DOHH2 (cell line): ENCODE measurements around the gene DLAT.
A peak's percentile ranks its signal among the peaks of the same experiment; 100 is the strongest.

Source experiments
- H3F3A ChIP-seq: fragments of 200-600 bp; sonication (generic), shearing (Covaris generic); 2 replicates; pipeline ENCODE4 v1.6.0; 2016; ENCODE audit warnings: antibody characterized with exemption, mild to moderate bottlenecking; ENCODE audit not compliant: control insufficient read depth, insufficient read depth
- H3K27ac ChIP-seq: fragments of 200-600 bp; sonication (generic); 2 replicates; pipeline ENCODE4 v1.5.1; 2014; ENCODE audit warnings: low read depth, mild to moderate bottlenecking, low read length, moderate library complexity
- H3K27me3 ChIP-seq: fragments of 200-600 bp; sonication (generic); 2 replicates; pipeline ENCODE4 v1.6.1; 2014; ENCODE audit warnings: mild to moderate bottlenecking, low read length, mixed read lengths; ENCODE audit not compliant: control insufficient read depth
- H3K36me3 ChIP-seq: fragments of 200-600 bp; sonication (generic); 2 replicates; pipeline ENCODE4 v1.6.1; 2014; ENCODE audit warnings: mild to moderate bottlenecking, low read length, moderate library complexity, mixed read lengths; ENCODE audit not compliant: control insufficient read depth
- H3K4me1 ChIP-seq: fragments of 200-600 bp; sonication (generic); 2 replicates; pipeline ENCODE4 v1.6.1; 2014; ENCODE audit warnings: mild to moderate bottlenecking, low read length, mixed read lengths; ENCODE audit not compliant: control insufficient read depth
- H3K4me2 ChIP-seq: fragments of 200-600 bp; sonication (generic); 2 replicates; pipeline ENCODE4 v1.6.0; 2014; ENCODE audit warnings: mild to moderate bottlenecking, low read length, moderate library complexity
- H3K4me3 ChIP-seq: fragments of 200-600 bp; sonication (generic); 2 replicates; pipeline ENCODE4 v1.5.1; 2014; ENCODE audit warnings: mild to moderate bottlenecking, low read length, mixed read lengths
- H3K79me2 ChIP-seq: fragments of 200-600 bp; sonication (generic); 2 replicates; pipeline ENCODE4 v1.6.1; 2014; ENCODE audit warnings: mild to moderate bottlenecking, low read length, mixed read lengths; ENCODE audit not compliant: control insufficient read depth
- H3K9me2 ChIP-seq: fragments of 200-600 bp; sonication (generic); replicated peaks from 2 replicates; pipeline ENCODE4 v1.6.1; 2014; ENCODE audit warnings: mild to moderate bottlenecking, low read length, mixed read lengths; ENCODE audit not compliant: control insufficient read depth
- H3K9me3 ChIP-seq: fragments of 200-600 bp; sonication (generic); 2 replicates; pipeline ENCODE4 v1.6.1; 2014; ENCODE audit warnings: antibody characterized with exemption, low read length, mixed read lengths; ENCODE audit not compliant: control insufficient read depth, insufficient read depth
- H4K20me1 ChIP-seq: fragments of 200-600 bp; sonication (generic); 2 replicates; pipeline ENCODE4 v1.6.0; 2014; ENCODE audit warnings: low read depth, mild to moderate bottlenecking, antibody characterized with exemption, low read length, moderate library complexity; ENCODE audit not compliant: control insufficient read depth, insufficient read depth
- CTCF ChIP-seq: fragments of 200-600 bp; sonication (generic); IDR thresholded peaks from one replicate; pipeline ENCODE4 v1.5.1; 2014; ENCODE audit warnings: antibody characterized with exemption, mild to moderate bottlenecking, low read depth, low read length; ENCODE audit not compliant: poor library complexity, severe bottlenecking
- EZH2phosphoT487 ChIP-seq: fragments of 200-600 bp; sonication (generic); IDR thresholded peaks from 2 replicates; pipeline ENCODE4 v1.6.1; 2017; ENCODE audit warnings: borderline replicate concordance, mild to moderate bottlenecking, antibody characterized with exemption, low read length, moderate library complexity, mixed read lengths

DLAT gene

GRCh38 chr11:112049777-112050176 lies 24.6 kb downstream of the DLAT start:
- H3K4me1 ChIP-seq, result peaks cover 52% of the 10 kb centered on the region
- H3K36me3 ChIP-seq, result peaks cover 92% of the 10 kb centered on the region
- H3K4me2 ChIP-seq, result peak overlapping the region; percentile 72
- peaks cover 27% of the 10 kb centered on the region for H3F3A ChIP-seq
- peak overlapping the region; percentile 61 for H3K4me3 ChIP-seq
- peaks cover 7% of the 10 kb centered on the region; the same call in 1 of the 2 replicates for H3K9me3 ChIP-seq
- H3K27me3 ChIP-seq, result no peaks in the 10 kb centered on the region
- no peaks in the 10 kb centered on the region for H4K20me1 ChIP-seq
- H3K27ac ChIP-seq, result peak overlapping the region; percentile 82
- H3K79me2 ChIP-seq, result peaks cover 46% of the 10 kb centered on the region
- H3K9me2 ChIP-seq, result no peaks in the 10 kb centered on the region
- TF ChIP-seq EZH2phosphoT487, result no peak
- TF ChIP-seq CTCF, result no peak

- TF ChIP-seq CTCF, result no peak
- TF ChIP-seq EZH2phosphoT487, result no peak
- Histone ChIP-seq H3K9me2 (no peaks in the 10 kb centered on the region), H3F3A (peaks cover 25% of the 10 kb centered on the region), H3K4me2 (peak overlapping the region; percentile 72), H3K27ac (peak overlapping the region; percentile 82), H3K4me3 (peak overlapping the region; percentile 61), H3K27me3 (no peaks in the 10 kb centered on the region), H3K36me3 (peaks cover 88% of the 10 kb centered on the region), H4K20me1 (no peaks in the 10 kb centered on the region), H3K4me1 (peaks cover 52% of the 10 kb centered on the region), H3K9me3 (peaks cover 7% of the 10 kb centered on the region; the same call in 1 of the 2 replicates), H3K79me2 (peaks cover 46% of the 10 kb centered on the region)
Measured at GRCh38 chr11:112050721-112051120, 25.5 kb downstream of the DLAT start.

- Histone ChIP-seq H3F3A (peaks cover 24% of the 10 kb centered on the region), H3K4me2 (peak overlapping the region; percentile 72), H3K27ac (peak overlapping the region; percentile 82), H3K9me2 (no peaks in the 10 kb centered on the region), H3K79me2 (peaks cover 53% of the 10 kb centered on the region), H3K4me3 (peak overlapping the region; percentile 61), H3K36me3 (peaks cover 87% of the 10 kb centered on the region), H3K27me3 (no peaks in the 10 kb centered on the region), H4K20me1 (no peaks in the 10 kb centered on the region), H3K9me3 (peaks cover 7% of the 10 kb centered on the region; the same call in 1 of the 2 replicates), H3K4me1 (peaks cover 52% of the 10 kb centered on the region)
- no peak for TF ChIP-seq CTCF
- no peak for TF ChIP-seq EZH2phosphoT487
Measured at GRCh38 chr11:112051768-112052167, 26.6 kb downstream of the DLAT start.
